ENCODE measurements around the gene NUTM2F. TPM values are rescaled to one million over a fixed set of nuclear protein-coding genes. Genes with fewer than 3 reads are reported as not detected.
A peak's percentile ranks its signal among the peaks of the same experiment; 100 is the strongest.
"Not testable (repeated sequence)": the region's sequence is repeated elsewhere in the genome, so short reads cannot be mapped to it uniquely, and the experiment has no call there.

The NUTM2F gene
- 0.22 TPM for polyA plus RNA-seq (2013, experiment 1 of 2)
- polyA plus RNA-seq (2013, experiment 2 of 2) = not detected

- not testable (repeated sequence) for H3K36me3 ChIP-seq (ENCODE audit: control insufficient read depth, insufficient read depth, low read length)
These were observed at the start of gene NUTM2F for GRCh38 chr9:94328544-94328943. NUTM2F (minus strand) TSS chr9:94328644; CDS start chr9:94328623, 21 bp downstream.

GRCh38 chr9:94375197-94375596, 46.8 kb upstream of the NUTM2F start:
- peak overlapping the region; percentile 42 for H3K4me3 ChIP-seq (ENCODE audit: extremely low read depth, insufficient read depth, low read length, poor library complexity, severe bottlenecking)
- H3K4me1 ChIP-seq (ENCODE audit: control insufficient read depth, insufficient read depth, low read length, poor library complexity, severe bottlenecking); H3K27ac ChIP-seq (ENCODE audit: low read depth, low read length, severe bottlenecking); H3K36me3 ChIP-seq (ENCODE audit: control insufficient read depth, insufficient read depth, low read length); H3K9me3 ChIP-seq (ENCODE audit: control insufficient read depth, low read length): not testable (repeated sequence)
- WGBS, 2 experiments (ENCODE audit: insufficient coverage in 2 of 2) = 3 to 4% methylated on average over 3 of the region's 19 CpGs

More at GRCh38 chr9:94328544-94328943, at the start of gene NUTM2F:
- H3K4me3 ChIP-seq (ENCODE audit: extremely low read depth, insufficient read depth, low read length, poor library complexity, severe bottlenecking); H3K27ac ChIP-seq (ENCODE audit: low read depth, low read length, severe bottlenecking); H3K4me1 ChIP-seq (ENCODE audit: control insufficient read depth, insufficient read depth, low read length, poor library complexity, severe bottlenecking); H3K9me3 ChIP-seq (ENCODE audit: control insufficient read depth, low read length): not testable (repeated sequence)
- 80% methylated on average over 1 of the region's 5 CpGs; no CpG with 5 or more reads in 1 of the 2 experiments for WGBS, 2 experiments (ENCODE audit: insufficient coverage in 2 of 2)

GRCh38 chr9:94374176-94375056, 46.0 kb upstream of the NUTM2F start:
- 0 to 1% methylated on average over 14 to 45 of the region's 106 CpGs for WGBS, 2 experiments (ENCODE audit: insufficient coverage in 2 of 2)
- H3K36me3 ChIP-seq (ENCODE audit: control insufficient read depth, insufficient read depth, low read length) = not testable (repeated sequence)

GRCh38 chr9:94373779-94374175, 45.3 kb upstream of the NUTM2F start:
- peak overlapping the region; percentile 42 for H3K4me3 ChIP-seq (ENCODE audit: extremely low read depth, insufficient read depth, low read length, poor library complexity, severe bottlenecking)
- not testable (repeated sequence) for H3K4me1 ChIP-seq (ENCODE audit: control insufficient read depth, insufficient read depth, low read length, poor library complexity, severe bottlenecking); H3K36me3 ChIP-seq (ENCODE audit: control insufficient read depth, insufficient read depth, low read length); H3K27ac ChIP-seq (ENCODE audit: low read depth, low read length, severe bottlenecking); H3K9me3 ChIP-seq (ENCODE audit: control insufficient read depth, low read length)
- no CpG with 5 or more reads among the region's 11 CpGs for WGBS, 2 experiments (ENCODE audit: insufficient coverage in 2 of 2)

More at GRCh38 chr9:94374176-94375056, 46.0 kb upstream of the NUTM2F start:
- H3K4me3 ChIP-seq (ENCODE audit: extremely low read depth, insufficient read depth, low read length, poor library complexity, severe bottlenecking) = peak overlapping the region; percentile 42
- H3K4me1 ChIP-seq (ENCODE audit: control insufficient read depth, insufficient read depth, low read length, poor library complexity, severe bottlenecking); H3K27ac ChIP-seq (ENCODE audit: low read depth, low read length, severe bottlenecking); H3K9me3 ChIP-seq (ENCODE audit: control insufficient read depth, low read length): not testable (repeated sequence)

- H3K4me1 ChIP-seq (ENCODE audit: control insufficient read depth, insufficient read depth, low read length, poor library complexity, severe bottlenecking); H3K9me3 ChIP-seq (ENCODE audit: control insufficient read depth, low read length); H3K4me3 ChIP-seq (ENCODE audit: extremely low read depth, insufficient read depth, low read length, poor library complexity, severe bottlenecking); H3K27ac ChIP-seq (ENCODE audit: low read depth, low read length, severe bottlenecking); H3K36me3 ChIP-seq (ENCODE audit: control insufficient read depth, insufficient read depth, low read length): not testable (repeated sequence)
- WGBS, 2 experiments (ENCODE audit: insufficient coverage in 2 of 2) = 100% methylated on average over 2 of the region's 3 CpGs; no CpG with 5 or more reads in 1 of the 2 experiments
These were observed 41.8 kb upstream of the NUTM2F start for GRCh38 chr9:94370266-94370665.

- WGBS, 2 experiments (ENCODE audit: insufficient coverage in 2 of 2) = 80% methylated on average over 1 of the region's 2 CpGs; no CpG with 5 or more reads in 1 of the 2 experiments
- H3K27ac ChIP-seq (ENCODE audit: low read depth, low read length, severe bottlenecking); H3K36me3 ChIP-seq (ENCODE audit: control insufficient read depth, insufficient read depth, low read length); H3K4me1 ChIP-seq (ENCODE audit: control insufficient read depth, insufficient read depth, low read length, poor library complexity, severe bottlenecking); H3K4me3 ChIP-seq (ENCODE audit: extremely low read depth, insufficient read depth, low read length, poor library complexity, severe bottlenecking); H3K9me3 ChIP-seq (ENCODE audit: control insufficient read depth, low read length): not testable (repeated sequence)
These were observed 35.7 kb upstream of the NUTM2F start for GRCh38 chr9:94364093-94364614.

GRCh38 chr9:94357158-94357557, 28.7 kb upstream of the NUTM2F start:
- no CpG with 5 or more reads among the region's 1 CpG for WGBS, 2 experiments (ENCODE audit: insufficient coverage in 2 of 2)
- H3K36me3 ChIP-seq (ENCODE audit: control insufficient read depth, insufficient read depth, low read length); H3K9me3 ChIP-seq (ENCODE audit: control insufficient read depth, low read length); H3K4me3 ChIP-seq (ENCODE audit: extremely low read depth, insufficient read depth, low read length, poor library complexity, severe bottlenecking); H3K4me1 ChIP-seq (ENCODE audit: control insufficient read depth, insufficient read depth, low read length, poor library complexity, severe bottlenecking); H3K27ac ChIP-seq (ENCODE audit: low read depth, low read length, severe bottlenecking): not testable (repeated sequence)

GRCh38 chr9:94351901-94352723, 23.7 kb upstream of the NUTM2F start:
- not testable (repeated sequence) for H3K36me3 ChIP-seq (ENCODE audit: control insufficient read depth, insufficient read depth, low read length); H3K9me3 ChIP-seq (ENCODE audit: control insufficient read depth, low read length); H3K4me3 ChIP-seq (ENCODE audit: extremely low read depth, insufficient read depth, low read length, poor library complexity, severe bottlenecking); H3K27ac ChIP-seq (ENCODE audit: low read depth, low read length, severe bottlenecking); H3K4me1 ChIP-seq (ENCODE audit: control insufficient read depth, insufficient read depth, low read length, poor library complexity, severe bottlenecking)
- no CpG with 5 or more reads among the region's 4 CpGs for WGBS, 2 experiments (ENCODE audit: insufficient coverage in 2 of 2)

- not testable (repeated sequence) for H3K4me1 ChIP-seq (ENCODE audit: control insufficient read depth, insufficient read depth, low read length, poor library complexity, severe bottlenecking); H3K9me3 ChIP-seq (ENCODE audit: control insufficient read depth, low read length); H3K4me3 ChIP-seq (ENCODE audit: extremely low read depth, insufficient read depth, low read length, poor library complexity, severe bottlenecking); H3K27ac ChIP-seq (ENCODE audit: low read depth, low read length, severe bottlenecking); H3K36me3 ChIP-seq (ENCODE audit: control insufficient read depth, insufficient read depth, low read length)
- WGBS, 2 experiments (ENCODE audit: insufficient coverage in 2 of 2) = no CpG with 5 or more reads among the region's 3 CpGs
These were observed 20.3 kb upstream of the NUTM2F start for GRCh38 chr9:94348754-94349153.

GRCh38 chr9:94347451-94347850, 19.0 kb upstream of the NUTM2F start:
- H3K27ac ChIP-seq (ENCODE audit: low read depth, low read length, severe bottlenecking); H3K36me3 ChIP-seq (ENCODE audit: control insufficient read depth, insufficient read depth, low read length); H3K9me3 ChIP-seq (ENCODE audit: control insufficient read depth, low read length); H3K4me1 ChIP-seq (ENCODE audit: control insufficient read depth, insufficient read depth, low read length, poor library complexity, severe bottlenecking); H3K4me3 ChIP-seq (ENCODE audit: extremely low read depth, insufficient read depth, low read length, poor library complexity, severe bottlenecking): not testable (repeated sequence)
- WGBS, 2 experiments (ENCODE audit: insufficient coverage in 2 of 2) = 97 to 100% methylated on average over 8 of the region's 16 CpGs
